Stimulated activated CD4-positive, alpha-beta T cell treated with anti-CD3 and anti-CD28 coated beads, Interleukin-15, amount 100 ng/mL, for 48 hours (primary cell): ENCODE measurements around the gene C4orf50.
A peak's percentile ranks its signal among the peaks of the same experiment; 100 is the strongest.
"Not testable (repeated sequence)": the region's sequence is repeated elsewhere in the genome, so short reads cannot be mapped to it uniquely, and the experiment has no call there.

Experiments used
- DNase-seq, 2 donors: peaks; one replicate each; pipeline ENCODE4 v3.0.0-alpha.2; 2020; ENCODE audit warnings: low read depth in 2 of 2

Gene C4orf50

DNA sequence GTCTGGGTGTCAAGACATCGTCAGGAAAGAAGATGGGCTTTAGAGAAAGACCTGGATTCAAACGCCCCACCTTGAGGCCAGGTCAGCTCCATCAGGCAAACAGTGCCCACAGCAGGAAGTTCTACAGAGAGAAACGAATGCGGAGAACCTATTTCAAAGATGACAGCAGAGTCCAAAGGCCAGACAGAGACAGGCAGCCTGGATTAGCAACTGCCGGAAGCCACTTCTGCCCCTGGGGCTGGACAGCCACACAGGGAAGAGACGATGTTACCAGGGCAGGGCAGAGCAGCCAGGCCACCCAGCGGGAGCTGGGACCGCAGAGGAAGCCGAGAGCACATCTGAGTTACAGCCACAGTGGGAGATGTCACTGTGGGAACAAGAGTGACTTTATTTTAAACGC is 1.2 kb downstream of the C4orf50 start:
- DNase-seq, result no peak

DNA sequence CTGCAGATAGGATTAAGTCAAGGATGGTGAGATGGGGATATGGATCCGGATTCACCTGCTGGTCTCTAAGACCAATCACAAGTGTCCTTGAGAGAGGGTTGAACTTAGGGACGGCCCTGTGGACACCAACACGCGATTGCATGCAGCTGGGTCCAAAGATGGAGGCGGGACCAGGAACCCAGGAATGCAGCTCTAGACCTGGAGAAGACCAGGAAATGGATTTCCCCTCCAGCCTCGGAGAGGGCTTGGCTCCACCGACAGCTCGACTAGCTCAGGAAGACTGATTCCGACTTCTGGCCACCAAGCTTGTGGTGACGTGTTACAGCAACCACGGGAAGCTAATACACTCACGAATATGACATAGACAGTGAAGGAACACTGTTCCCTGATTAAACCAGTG is 4.7 kb downstream of the C4orf50 start:
- no peak for DNase-seq

- DNase-seq, result no peak
Measured at GRCh38 chr4:6012200-6012599, 6.0 kb downstream of the C4orf50 start.

DNA sequence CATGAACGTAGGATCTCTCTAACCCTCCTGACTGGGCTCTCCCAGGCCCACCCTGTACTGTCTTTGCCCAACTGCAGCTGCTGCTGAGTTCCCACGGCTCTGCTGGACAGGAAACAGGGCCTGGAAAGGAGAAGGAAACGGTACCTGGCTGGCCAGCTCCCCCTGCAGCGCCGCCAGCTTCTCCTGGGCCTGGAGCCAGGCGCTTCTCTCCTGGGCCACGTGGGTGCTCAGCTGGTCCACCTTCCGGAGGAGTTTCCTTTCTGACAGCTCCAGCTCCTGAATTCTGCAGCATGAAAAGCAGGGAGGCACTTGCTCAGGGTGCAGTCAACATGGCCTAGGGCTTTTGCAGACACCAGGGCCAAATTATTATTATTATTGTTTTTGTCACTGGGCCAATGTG is 6.5 kb downstream of the C4orf50 start:
- DNase-seq, result no peak

DNA sequence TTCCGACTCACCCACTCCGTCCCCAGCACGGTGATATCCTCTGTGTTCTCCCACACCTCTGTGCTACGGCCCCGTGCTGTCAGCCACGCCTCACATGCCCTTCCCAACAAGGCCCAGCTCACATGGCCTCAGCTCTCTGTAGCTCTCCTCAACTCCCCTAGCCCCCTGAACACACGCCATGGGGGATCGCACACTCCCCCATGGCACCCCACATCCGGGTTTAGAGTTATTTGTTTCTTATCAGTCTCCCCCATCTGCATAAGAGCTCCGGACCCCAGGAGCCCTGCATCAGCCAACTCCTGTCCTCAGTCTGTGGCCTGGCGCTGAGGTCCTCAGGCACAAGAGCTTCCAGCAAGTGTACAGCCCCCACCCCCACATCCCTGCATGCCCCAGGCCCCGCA is 7.0 kb downstream of the C4orf50 start:
- DNase-seq, result no peak

DNA sequence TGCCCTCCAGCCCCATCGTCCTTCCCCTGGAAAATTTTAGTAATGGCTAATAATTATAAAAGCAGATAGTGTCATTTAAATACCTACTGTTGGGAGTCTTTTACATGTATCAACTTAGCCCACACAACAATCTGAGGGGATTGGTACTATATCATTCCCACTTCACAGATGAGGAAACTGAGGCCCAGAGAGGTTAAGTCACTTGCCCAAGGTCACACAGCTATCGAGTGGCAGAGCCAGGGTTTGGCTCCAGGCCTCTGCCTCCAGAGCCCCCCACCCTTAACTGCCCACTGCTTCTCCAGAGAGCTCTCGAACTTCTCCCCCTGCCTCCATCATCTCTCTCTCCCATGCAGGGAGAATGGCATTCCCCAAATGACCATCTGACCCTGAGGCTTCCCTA is 7.4 kb downstream of the C4orf50 start:
- no peak for DNase-seq

GRCh38 chr4:6009452-6009851 is 8.8 kb downstream of the C4orf50 start:
- no peak for DNase-seq

DNA sequence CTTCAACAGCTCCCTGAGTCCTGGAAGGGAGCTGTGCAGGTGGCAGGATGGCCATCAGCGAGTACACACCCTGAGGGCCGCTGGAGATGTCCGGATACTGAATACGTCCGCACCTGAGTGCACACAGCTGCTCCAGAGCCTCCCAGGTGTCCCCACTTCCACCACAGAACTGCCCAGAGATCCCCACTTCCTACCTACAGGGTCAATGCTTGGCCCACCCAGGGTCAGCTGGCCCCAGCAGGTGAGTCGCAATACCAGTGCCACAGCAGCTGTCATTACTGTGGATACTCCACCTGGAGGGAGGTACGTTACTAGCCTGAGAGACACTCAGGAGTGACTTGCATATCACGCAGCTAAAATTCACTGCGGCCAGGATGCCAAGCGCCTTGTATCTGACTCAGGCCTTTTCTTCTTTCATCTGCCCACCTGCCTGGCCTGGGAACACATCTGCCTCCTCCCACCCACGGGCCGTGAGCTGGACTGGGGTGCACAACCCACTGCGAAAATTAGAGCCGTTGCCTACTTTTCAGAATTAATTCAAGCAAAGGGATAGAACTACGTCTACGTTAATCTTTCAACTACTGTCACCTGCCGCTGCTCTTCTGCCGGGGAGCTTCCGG is 9.4 kb downstream of the C4orf50 start:
- DNase-seq, result no peak

GRCh38 chr4:6008092-6008551 is 10.1 kb downstream of the C4orf50 start:
- DNase-seq, result no peak

DNA sequence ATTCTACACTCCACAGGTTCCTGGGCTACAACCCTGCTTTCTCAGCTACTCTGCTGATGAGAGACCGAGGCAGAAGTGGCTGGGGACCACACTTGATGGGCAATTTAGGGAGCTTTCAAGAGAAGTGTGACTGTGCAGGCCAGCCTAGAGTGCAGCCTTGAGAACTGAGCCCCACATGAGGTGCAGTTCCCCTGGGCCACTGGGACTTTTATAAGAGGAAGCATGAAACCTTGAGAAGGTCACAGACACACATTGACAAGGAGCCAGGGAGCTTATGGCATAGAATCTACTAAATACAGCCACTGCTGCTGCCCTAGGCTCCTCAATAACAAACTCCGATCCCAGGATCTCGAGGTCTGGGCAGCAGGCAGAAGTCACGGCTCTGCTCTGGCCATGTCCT is 13.1 kb downstream of the C4orf50 start:
- DNase-seq, result no peak

GRCh38 chr4:6003485-6003884 is 14.7 kb downstream of the C4orf50 start:
- not testable (repeated sequence) for DNase-seq

DNA sequence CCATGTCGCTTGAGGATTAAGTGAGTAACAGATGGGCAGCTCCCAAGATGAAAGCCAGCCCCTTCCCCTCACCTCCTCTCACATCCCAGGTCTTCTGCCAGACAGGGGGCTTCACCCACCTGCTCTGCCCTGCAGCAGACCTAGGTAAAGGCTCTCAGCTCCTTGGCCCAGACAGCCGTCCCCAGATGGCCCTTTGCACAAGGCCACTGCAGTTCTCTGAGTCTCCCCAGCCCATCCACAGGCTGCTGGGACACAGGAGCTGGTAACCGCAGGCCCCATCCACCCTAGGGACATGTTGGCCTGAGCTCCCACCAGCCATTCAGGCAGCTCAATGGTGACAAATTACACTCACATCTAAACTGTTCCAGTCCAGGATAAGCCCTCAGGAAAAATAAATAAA is 15.3 kb downstream of the C4orf50 start:
- DNase-seq, result no peak

DNA sequence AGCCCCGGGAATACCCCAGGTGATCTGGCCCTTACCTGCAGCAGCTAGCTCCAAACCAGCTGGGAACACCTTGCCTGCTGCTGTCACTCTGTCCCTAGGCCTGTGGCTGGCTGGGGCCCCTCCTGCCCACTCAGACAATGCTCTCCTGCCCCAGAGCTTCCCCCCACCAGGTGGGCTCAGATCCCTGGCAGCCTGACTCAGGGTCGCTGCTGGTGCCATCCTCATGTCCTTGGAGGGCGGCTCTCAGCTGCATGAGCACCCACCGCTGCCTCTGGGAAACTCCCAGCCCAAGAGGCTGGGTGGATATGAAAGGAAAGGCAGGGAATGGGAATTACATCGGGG is 15.8 kb downstream of the C4orf50 start:
- DNase-seq, result no peak

DNA sequence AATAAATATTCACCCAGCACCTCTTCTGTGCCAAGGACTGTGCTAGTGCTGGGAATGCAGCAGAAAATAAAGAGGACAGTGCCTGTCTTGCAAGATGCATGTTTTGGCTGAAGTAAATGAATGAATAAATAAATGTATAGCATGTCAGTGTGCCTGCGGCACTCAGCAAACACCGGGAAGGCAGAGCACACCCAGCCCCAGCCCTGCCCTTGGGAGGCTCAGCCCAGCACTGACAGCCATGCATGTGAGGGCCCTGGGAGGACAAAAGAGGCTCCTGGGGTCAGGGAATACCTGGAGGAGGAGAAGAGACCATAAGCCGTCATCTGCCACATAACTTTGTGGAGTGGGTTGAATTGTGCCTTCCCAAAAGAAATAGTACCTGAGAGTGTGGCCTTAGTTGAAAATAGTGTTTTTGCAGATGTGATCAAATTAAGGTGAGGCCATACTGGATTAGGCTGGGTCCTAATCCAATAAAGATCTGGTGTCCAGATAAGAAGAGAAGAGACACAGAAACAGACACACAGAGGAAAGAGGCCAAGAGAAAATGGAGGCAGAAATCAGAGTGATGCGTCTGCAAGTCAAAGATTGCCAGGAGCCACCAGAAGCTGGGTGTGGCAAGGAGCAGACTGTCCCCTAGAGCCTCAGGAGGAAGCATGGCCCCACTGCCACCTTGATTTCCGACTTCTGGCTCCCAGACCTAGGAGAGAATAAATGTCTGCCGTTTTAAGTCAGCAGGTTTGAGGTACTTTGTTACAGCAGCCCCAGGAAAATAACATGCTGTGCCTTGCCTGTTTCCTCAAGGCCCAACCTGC is 16.3 kb downstream of the C4orf50 start:
- DNase-seq, result no peak

GRCh38 chr4:5999830-6000365 is 18.3 kb downstream of the C4orf50 start:
- DNase-seq, result no peak

DNA sequence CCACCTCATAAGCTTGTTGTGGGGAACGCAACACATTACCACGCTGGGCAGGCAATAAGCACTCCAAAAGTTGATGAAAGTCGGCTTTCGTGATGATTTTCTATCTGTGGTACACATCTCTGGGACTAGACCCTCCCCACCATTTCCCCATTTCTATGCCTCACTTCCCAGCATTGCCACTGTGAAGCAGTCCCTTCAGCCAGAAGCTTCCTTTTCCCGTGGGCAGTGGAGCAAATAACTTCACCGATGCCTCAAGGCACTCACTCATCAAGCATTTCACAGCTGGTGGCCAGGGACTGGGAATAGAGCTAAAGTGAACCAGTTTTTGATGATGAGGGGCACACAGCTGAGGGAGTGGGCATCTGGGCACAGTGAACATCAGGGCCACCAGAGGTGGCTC is 18.9 kb downstream of the C4orf50 start:
- no peak for DNase-seq

DNA sequence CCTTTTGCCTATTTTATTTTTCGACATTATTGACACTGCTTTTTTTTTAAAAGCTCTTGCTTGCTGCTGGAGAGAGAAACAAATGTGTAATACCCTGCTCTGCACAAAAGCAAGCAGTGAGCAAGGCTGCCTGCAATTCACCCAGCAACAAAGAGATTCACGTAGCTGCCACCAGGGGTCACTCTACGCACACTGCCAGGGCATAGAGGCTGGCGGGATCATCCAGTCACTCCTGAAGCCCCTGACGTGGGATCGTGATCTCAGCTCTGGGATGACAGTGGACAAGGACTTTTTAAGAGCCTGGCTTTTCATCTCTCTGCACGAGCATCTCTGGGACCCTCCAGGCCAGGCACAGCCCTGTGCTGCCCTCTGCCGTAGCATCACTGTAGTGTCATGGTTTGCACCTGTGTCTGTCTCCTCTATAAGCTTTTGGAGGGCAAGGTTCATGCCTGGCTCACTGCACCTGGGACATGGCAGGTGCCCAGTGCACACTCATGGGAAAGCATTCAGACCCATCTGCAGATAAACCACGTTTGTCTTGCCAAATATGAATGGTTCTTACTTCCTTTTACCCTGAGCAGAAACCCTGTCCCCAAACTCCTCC is 19.8 kb downstream of the C4orf50 start:
- peak; percentile 9 to 27 for DNase-seq

DNA sequence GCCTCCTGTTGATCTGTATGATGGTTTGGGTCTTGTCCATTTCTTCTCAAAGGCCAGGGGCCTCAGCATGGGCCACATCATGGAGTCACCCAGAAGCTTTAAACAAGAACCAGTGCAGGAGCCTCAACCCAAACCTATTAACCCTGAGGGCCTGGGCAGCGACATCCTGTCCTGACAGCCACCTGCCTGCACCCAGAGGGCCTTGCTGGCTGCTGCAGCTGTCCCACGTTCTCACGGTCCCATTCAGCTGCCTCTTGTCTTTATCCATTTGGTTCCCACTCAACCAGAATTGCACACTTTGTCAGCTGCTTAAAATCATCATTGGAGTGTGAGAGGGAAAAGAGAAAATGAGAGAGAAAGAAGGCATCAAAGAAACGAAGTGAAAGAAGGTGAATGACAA is 21.6 kb downstream of the C4orf50 start:
- DNase-seq, result no peak

GRCh38 chr4:5995901-5996623 is 22.2 kb downstream of the C4orf50 start:
- no peak for DNase-seq

DNA sequence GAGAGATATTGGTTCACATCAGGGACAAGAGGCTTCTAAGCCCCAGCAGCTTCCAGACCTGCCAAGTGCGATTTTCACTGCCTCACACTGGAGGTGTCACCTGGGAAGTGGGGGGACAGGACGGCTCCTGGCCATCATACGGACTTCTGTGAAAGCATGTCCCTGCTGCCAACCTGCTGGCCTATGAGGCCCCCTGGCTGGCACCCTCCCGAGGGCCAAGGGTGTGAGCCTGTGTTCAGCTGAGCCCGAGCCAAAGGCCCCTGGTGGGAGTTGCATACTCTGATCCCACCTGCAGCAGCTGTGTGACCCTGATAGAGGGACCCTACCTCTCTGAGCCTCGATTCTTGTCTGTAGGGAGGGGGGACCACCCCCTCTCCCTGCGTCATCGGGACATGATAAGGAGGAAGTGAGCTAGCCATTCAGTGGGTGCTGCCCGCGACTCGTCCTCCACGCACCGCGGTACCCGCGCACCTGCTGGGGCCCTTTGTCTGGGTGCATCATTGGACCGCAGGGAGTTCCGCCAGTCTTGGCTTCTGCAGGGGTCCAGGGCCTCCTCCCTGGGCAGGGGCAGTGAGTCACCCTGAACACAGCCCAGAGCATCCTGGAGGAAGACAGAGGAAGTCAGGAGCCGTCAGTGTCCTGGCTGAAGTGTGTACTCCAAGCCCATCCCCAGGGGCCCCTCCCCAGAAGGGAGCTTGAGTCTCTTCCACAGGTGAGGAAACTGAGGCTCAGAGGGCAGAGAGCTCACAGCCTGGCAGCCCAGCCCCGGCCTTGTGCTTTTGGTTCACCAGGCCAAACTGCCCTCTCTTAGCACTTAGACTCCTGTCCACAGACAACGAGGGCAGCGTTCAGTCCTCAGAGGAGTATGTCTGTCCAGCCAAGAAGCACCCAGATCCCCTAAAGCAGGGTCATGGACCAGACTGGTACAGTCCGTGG is 24.1 kb downstream of the C4orf50 start:
- DNase-seq, result no peak

DNA sequence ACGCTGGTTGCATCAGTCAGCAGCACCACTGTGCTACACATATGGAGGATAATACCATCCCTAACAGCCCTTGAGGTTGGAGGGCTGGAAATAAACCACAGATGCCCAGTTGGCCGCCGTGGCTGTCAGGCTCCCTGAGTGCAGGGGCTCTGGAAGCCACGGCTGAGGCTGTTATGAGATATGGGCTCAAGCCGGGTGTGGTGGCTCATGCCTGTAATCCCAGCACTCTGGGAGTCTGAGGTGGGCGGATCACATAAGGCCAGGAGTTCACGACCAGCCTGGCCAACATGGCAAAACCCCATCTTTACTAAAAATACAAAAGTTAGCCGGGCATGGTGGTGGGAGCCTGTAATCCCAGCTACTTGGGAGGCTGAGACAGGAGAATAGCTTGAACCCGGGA is 24.9 kb downstream of the C4orf50 start:
- not testable (repeated sequence) for DNase-seq
